IPS-18c (cell line): Measurements from ENCODE around the gene ITGAE.

ENCODE experiments used
- H3K4me3 ChIP-seq: 2 replicates; pipeline ENCODE4 v1.7.0; 2013; ENCODE audit warnings: low read depth, mild to moderate bottlenecking, low read length, moderate library complexity; ENCODE audit not compliant: insufficient read depth
- H3K9me3 ChIP-seq: one replicate; pipeline ENCODE4 v1.6.1; 2013; ENCODE audit warnings: mild to moderate bottlenecking, low read length, moderate library complexity; ENCODE audit not compliant: control insufficient read depth, insufficient read depth

ITGAE gene

GRCh38 chr17:3826191-3826590 lies 25.2 kb upstream of the ITGAE start:
- Histone ChIP-seq H3K9me3 (no peaks in the 10 kb centered on the region), H3K4me3 (no peak overlapping the region)

- Histone ChIP-seq H3K4me3 (no peak overlapping the region), H3K9me3 (peaks cover 2% of the 10 kb centered on the region)
Observed at GRCh38 chr17:3821101-3821500, 20.1 kb upstream of the ITGAE start.

GRCh38 chr17:3818786-3819185 lies 17.8 kb upstream of the ITGAE start:
- peaks cover 2% of the 10 kb centered on the region for H3K9me3 ChIP-seq

GRCh38 chr17:3817851-3818605 lies 17.0 kb upstream of the ITGAE start:
- no peak overlapping the region for H3K4me3 ChIP-seq
- peaks cover 2% of the 10 kb centered on the region for H3K9me3 ChIP-seq

More at GRCh38 chr17:3818786-3819185, 17.8 kb upstream of the ITGAE start:
- H3K4me3 ChIP-seq, result no peak overlapping the region

GRCh38 chr17:3815925-3816324 lies 14.9 kb upstream of the ITGAE start:
- Histone ChIP-seq H3K9me3 (peaks cover 2% of the 10 kb centered on the region), H3K4me3 (no peak overlapping the region)

- no peak overlapping the region for H3K4me3 ChIP-seq
Observed at GRCh38 chr17:3815122-3815521, 14.1 kb upstream of the ITGAE start.

GRCh38 chr17:3814361-3814760 lies 13.4 kb upstream of the ITGAE start:
- Histone ChIP-seq H3K9me3 (peaks cover 2% of the 10 kb centered on the region), H3K4me3 (no peak overlapping the region)

More at GRCh38 chr17:3815122-3815521, 14.1 kb upstream of the ITGAE start:
- H3K9me3 ChIP-seq, result peaks cover 2% of the 10 kb centered on the region

- Histone ChIP-seq H3K9me3 (no peaks in the 10 kb centered on the region), H3K4me3 (no peak overlapping the region)
Observed at GRCh38 chr17:3813171-3813570, 12.2 kb upstream of the ITGAE start.

GRCh38 chr17:3812771-3813170 lies 11.8 kb upstream of the ITGAE start:
- H3K4me3 ChIP-seq, result no peak overlapping the region
- no peaks in the 10 kb centered on the region for H3K9me3 ChIP-seq

- no peaks in the 10 kb centered on the region for H3K9me3 ChIP-seq
Observed at GRCh38 chr17:3812284-3812683, 11.3 kb upstream of the ITGAE start.

GRCh38 chr17:3810019-3810418 lies 9.0 kb upstream of the ITGAE start:
- no peaks in the 10 kb centered on the region for H3K9me3 ChIP-seq
- H3K4me3 ChIP-seq, result no peak overlapping the region

More at GRCh38 chr17:3812284-3812683, 11.3 kb upstream of the ITGAE start:
- H3K4me3 ChIP-seq, result no peak overlapping the region

- no peaks in the 10 kb centered on the region for H3K9me3 ChIP-seq
- no peak overlapping the region for H3K4me3 ChIP-seq
Observed at GRCh38 chr17:3809135-3809534, 8.1 kb upstream of the ITGAE start.

GRCh38 chr17:3808701-3809100 lies 7.7 kb upstream of the ITGAE start:
- no peaks in the 10 kb centered on the region for H3K9me3 ChIP-seq

GRCh38 chr17:3805581-3805980 lies 4.6 kb upstream of the ITGAE start:
- H3K4me3 ChIP-seq, result no peak overlapping the region
- H3K9me3 ChIP-seq, result no peaks in the 10 kb centered on the region

More at GRCh38 chr17:3808701-3809100, 7.7 kb upstream of the ITGAE start:
- H3K4me3 ChIP-seq, result no peak overlapping the region

- no peaks in the 10 kb centered on the region for H3K9me3 ChIP-seq
- no peak overlapping the region for H3K4me3 ChIP-seq
Observed at GRCh38 chr17:3804503-3804931, 3.5 kb upstream of the ITGAE start.

- H3K9me3 ChIP-seq, result no peaks in the 10 kb centered on the region
Observed at GRCh38 chr17:3803308-3803640, 2.3 kb upstream of the ITGAE start.

GRCh38 chr17:3802461-3803307 lies 1.7 kb upstream of the ITGAE start:
- H3K9me3 ChIP-seq, result no peaks in the 10 kb centered on the region
- H3K4me3 ChIP-seq, result no peak overlapping the region

More at GRCh38 chr17:3803308-3803640, 2.3 kb upstream of the ITGAE start:
- no peak overlapping the region for H3K4me3 ChIP-seq

- Histone ChIP-seq H3K4me3 (no peak overlapping the region), H3K9me3 (no peaks in the 10 kb centered on the region)
Observed at GRCh38 chr17:3801792-3802191, 804 bp upstream of the ITGAE start.
